Measurements from ENCODE around the gene ABHD8. TPM values are rescaled to one million over a fixed set of nuclear protein-coding genes. Genes with fewer than 3 reads are reported as not detected.

The ABHD8 gene
- total RNA-seq, 1 donor from 2014 or later, result 5.7 TPM

Other genes starting within 250 kb of the ABHD8 start
- gene HAUS8, start 228.0 kb downstream of the ABHD8 start, total RNA-seq, result 4.5 TPM
- 27.5 TPM for gene MYO9B, start 227.6 kb downstream of the ABHD8 start, total RNA-seq
- gene USE1, start 88.1 kb downstream of the ABHD8 start, total RNA-seq, result 13.2 TPM
- gene OCEL1, start 77.2 kb downstream of the ABHD8 start, total RNA-seq, result 3.7 TPM
- gene NR2F6, start 57.5 kb downstream of the ABHD8 start, total RNA-seq, result 14.4 TPM
- gene USHBP1, start 38.7 kb downstream of the ABHD8 start, total RNA-seq, result 2.0 TPM
- gene BABAM1, start 36.0 kb downstream of the ABHD8 start, total RNA-seq, result 43.6 TPM
- 0.49 TPM for gene ANKLE1, start 21.5 kb downstream of the ABHD8 start, total RNA-seq
- gene MRPL34, start 2.4 kb upstream of the ABHD8 start, total RNA-seq, result 20.3 TPM
- 7.9 TPM for gene DDA1, start 6.1 kb upstream of the ABHD8 start, total RNA-seq
- 6.7 TPM for gene ANO8, start 31.4 kb upstream of the ABHD8 start, total RNA-seq
- 10.6 TPM for gene GTPBP3, start 34.1 kb upstream of the ABHD8 start, total RNA-seq
- gene PLVAP, start 73.9 kb upstream of the ABHD8 start, total RNA-seq, result 10.9 TPM
- gene CCDC194, start 90.8 kb upstream of the ABHD8 start, total RNA-seq, result not detected
- gene BST2, start 102.2 kb upstream of the ABHD8 start, total RNA-seq, result 6.9 TPM
- 19.2 TPM for gene MVB12A, start 116.6 kb upstream of the ABHD8 start, total RNA-seq
- 0.69 TPM for gene TMEM221, start 145.2 kb upstream of the ABHD8 start, total RNA-seq
- gene NXNL1, start 157.5 kb upstream of the ABHD8 start, total RNA-seq, result not detected
- 19.6 TPM for gene SLC27A1, start 167.1 kb upstream of the ABHD8 start, total RNA-seq
- 36.3 TPM for gene PGLS, start 208.2 kb upstream of the ABHD8 start, total RNA-seq